ENCODE results near the gene STK11. TPM values are rescaled to one million over a fixed set of nuclear protein-coding genes. Genes with fewer than 3 reads are reported as not detected.

Gene STK11
- total RNA-seq, 1 donor from 2014 or later: 64.9 TPM

DNA sequence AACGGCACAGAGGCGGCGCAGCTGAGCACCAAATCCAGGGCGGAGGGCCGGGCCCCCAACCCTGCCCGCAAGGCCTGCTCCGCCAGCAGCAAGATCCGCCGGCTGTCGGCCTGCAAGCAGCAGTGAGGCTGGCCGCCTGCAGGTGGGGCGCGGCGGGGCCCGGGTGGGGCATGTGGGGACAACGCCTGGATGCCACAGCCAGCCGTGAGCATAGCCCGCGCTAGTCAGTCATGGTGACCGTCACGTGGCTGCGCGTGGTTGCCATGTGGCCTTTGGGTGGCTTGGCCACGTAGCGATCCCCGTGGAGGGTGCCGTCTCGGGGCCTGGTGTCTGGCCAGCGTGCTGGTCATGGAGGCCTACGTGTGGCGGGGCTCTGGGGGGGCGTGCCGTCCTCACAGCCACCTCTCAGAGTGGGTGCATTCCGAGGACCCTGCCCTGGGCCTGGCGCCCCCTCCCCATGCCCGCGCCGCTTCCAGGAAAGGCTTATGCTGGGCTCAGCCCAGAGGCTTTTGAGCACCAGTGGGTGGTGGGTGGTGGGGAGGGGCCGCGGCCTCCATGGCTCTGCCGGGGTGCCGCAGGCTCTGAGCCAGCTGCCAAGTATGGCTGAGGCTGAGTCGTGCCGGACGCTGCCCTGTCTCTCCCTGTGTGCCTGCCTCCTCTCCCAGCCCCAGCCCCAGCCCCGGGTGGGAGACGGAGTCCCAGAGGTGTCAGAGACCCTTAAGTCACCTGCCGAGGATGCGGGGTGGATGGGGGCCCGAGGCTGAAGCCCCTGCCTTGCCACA lies 21.1 kb downstream of the STK11 start:
- DNase-seq: no peak

DNA sequence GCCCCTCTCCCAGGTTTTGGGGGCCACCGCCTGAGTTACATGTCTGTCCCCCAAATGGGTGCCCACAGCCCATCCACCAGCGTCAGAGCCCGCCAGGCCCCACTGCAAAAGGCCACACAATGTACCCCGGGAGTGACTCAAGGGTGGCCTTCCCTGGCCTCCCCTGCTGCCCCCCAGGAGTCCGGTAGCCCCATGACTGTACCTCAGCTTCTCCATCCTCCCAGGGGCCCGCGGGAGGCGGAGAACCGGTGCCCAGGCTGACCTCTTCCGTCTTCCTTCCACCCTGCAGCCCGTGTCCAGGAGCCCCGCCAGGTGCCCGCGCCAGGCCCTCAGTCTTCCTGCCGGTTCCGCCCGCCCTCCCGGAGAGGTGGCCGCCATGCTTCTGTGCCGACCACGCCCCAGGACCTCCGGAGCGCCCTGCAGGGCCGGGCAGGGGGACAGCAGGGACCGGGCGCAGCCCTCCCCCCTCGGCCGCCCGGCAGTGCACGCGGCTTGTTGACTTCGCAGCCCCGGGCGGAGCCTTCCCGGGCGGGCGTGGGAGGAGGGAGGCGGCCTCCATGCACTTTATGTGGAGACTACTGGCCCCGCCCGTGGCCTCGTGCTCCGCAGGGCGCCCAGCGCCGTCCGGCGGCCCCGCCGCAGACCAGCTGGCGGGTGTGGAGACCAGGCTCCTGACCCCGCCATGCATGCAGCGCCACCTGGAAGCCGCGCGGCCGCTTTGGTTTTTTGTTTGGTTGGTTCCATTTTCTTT lies 21.9 kb downstream of the STK11 start:
- no peak for DNase-seq

DNA sequence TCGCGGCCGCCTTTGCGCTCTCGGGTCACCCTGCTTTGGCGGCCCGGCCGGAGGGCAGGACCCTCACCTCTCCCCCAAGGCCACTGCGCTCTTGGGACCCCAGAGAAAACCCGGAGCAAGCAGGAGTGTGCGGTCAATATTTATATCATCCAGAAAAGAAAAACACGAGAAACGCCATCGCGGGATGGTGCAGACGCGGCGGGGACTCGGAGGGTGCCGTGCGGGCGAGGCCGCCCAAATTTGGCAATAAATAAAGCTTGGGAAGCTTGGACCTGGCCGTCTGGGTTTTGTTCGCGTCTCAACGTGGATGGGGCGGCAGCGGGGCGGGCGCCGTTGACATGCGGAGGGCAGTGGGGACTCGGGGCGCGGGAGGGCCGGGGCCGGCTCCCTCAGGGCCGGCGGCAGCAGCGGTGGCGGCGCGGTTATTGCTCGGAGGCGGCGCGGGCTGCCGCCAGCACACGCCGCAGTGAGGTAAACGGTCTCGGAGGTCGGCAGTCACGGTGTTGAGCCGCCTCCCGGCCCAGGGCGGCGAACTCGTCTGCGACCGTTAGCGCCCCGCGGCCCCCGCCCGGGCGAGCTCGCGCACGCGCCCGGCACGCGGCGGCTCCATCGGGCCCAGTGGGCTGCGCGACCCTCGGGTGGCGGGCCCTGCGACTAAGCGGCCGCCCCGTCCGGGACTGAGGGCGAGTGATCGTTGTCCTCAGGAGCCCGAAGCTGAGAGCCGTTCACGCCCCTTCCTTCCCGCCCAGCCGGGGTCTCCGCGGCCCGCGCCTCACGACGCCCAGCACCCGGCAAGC lies 22.8 kb downstream of the STK11 start:
- no peak for DNase-seq

DNA sequence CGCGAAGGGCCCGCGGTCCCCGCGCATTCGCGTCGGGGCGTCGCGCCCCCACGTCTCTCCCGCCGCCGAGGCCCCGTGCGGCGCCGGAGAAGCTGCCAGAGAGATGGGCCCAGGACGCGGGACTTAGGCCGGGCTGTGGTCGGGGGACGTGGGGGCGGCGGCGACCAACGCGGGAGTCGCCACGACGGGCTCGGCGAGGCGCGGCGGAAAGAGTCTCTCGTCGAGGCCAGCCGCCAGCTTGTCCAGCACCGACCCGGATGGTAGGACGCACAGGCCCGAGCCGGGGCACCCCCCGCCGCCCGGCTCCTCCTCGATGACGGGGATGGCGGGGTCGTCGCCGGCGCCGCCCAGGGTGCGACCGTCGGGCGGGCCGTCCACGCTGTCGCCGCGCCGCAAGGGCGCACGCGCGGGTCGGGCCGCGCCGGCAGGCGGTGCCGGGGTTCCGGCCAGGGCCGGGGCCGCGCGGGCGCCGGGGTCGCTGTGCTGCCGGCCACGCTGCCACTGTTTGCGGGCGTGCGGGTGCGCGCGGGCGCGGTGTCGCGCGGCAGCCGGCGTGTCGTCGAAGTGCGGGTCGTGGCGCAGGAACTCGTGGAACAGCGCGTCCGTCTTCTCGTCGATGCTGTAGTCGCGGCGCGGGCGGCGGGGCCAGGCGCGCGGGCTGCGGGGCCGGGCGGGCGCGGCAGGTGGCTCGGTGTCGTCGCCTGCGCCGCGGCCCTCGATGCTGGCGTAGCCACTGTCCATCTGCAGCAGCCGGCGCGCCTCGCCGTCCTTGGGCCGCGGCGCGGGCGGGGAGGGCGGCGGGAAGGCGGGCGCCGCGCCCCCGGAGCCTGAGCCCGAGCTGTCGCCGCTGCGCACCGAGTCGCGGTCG lies 23.7 kb downstream of the STK11 start:
- DNase-seq: no peak

DNA sequence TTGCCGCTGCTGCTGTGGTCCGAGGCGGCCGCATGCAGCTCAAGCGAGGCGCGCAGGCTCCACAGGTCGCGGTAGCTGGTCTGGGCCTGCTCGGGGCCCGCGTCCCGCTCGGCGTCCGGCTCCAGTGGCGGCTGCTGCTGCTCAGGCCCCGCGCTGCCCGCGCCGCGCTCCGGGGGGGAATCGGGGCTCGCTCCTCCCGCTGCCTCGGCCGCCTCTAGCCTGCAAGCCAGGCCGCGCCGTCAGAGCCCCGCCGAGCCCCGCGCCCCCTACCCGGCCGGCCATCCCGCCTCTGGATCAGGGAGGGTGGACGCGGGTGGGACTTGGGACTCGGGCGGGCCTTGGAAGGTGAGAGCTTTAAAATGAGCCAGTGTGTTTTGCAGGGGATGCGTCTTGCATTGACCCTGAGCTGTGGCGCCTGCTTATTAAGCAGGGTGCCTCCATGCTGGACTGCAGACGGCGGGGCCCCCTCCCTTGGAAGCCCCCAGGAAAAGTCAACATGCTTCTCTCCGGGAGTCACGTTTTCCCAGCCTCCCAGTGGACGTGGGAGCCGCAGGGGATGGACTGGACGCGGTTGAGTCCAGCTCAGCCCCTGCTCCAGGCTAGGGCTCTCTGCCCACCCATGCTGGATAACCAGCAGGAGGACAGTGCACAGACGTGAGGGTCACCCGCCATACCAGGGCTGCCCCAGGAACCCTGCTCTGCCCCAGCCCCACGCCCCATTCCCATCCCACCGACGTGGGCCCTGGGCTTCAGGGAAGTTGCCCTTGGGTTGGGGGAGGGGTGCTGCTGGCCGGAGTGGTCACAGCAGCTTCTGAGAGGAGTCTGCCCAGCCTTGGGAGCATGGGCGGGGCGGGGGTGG lies 24.6 kb downstream of the STK11 start:
- DNase-seq: no peak

DNA sequence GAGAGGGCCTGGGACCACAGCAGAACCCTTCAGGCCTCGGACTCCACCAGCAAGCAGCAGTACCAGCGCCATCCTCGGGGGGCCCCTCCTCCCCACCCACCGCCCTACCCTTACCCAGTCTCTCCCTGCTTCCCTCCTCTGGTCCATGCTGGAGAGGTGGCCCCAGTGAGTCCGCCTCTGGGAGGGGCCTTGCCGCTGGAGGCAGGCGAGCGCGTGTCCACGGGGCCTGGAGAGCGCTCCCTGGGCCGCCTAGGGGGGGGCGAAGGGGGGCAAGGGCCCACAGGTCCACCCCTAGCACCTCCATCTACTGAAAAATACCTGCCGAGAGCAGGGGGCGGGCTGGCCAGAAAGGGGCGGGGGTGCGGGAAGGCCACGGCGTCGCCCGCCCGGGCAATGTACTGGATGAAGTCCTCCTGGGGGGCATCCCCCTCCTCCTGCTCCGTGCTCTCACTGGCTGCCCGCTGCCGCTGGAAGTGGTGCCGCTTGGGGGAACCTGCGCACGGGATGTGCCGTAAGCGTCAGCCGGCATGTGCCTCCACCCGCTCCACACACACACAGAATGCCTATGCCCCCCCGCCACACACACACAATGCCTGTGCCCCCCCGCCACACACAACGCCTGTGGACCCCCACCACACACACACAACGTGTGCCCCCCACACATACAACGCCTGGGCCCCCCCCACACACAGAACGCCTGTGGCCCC lies 25.4 kb downstream of the STK11 start:
- no peak for DNase-seq

DNA sequence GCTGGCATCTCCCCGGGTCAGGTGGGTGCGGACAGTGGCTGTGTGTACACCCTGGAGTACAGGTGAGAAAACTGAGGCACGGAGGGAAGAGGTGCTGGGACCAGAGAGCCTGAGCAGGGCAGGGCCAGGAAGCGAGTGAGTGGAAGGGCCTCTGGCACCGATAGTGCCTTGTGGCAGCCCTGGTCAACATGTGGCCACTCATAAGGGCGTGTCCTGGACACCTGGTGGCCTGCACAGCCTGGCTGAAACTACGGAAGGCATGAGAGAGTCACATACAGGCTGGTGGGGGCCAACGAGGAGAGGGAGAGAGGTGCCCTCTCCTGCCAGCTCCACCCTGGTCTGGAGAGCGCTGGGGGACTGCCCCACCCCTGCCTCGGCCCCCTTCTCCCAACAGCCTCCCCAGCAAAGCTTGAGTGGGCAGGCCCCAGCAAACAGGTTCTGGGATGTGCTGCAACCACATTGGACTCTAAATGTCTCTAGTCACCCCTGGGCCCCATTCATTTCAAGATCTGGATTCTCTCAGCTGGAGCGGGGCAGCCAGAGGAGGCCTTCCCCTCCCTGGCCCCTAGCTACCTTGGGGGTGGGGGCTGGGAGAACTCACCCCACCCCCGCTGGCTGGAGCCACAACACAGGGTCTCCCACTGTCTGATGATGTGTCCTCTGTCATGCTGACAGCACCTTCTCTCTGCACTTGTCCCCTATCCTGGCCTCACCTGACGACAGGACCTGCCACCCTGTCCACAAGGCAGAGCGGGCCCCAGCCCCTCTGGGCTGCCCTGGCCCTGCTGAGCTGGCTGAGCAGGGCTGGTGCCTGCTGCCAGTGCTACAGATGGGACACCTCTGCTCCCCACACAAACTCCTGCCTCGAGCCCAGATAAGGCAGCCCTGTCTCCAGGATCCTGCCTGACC lies 26.4 kb downstream of the STK11 start:
- DNase-seq: peak; percentile 67

DNA sequence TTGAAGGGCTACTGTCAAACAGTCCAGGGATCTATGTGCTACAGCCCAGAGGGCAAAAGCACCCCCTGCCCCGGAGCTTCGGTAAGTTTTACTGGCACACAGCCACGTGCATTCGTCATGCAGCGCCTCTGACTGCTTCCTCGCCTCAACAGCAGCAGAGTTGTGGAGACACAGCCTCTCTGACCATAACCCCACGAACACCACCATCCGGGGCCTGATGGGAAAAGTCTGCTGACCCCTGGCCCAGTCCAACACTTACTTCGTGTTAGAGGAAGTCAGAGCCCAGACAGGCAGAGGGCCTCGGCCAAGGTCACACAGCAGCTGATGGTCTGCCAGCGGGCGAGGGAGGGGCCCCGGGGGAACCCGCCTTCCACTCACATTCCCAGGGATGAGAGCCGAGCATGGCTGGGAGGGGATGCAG lies 27.1 kb downstream of the STK11 start:
- peak; percentile 71 for DNase-seq

DNA sequence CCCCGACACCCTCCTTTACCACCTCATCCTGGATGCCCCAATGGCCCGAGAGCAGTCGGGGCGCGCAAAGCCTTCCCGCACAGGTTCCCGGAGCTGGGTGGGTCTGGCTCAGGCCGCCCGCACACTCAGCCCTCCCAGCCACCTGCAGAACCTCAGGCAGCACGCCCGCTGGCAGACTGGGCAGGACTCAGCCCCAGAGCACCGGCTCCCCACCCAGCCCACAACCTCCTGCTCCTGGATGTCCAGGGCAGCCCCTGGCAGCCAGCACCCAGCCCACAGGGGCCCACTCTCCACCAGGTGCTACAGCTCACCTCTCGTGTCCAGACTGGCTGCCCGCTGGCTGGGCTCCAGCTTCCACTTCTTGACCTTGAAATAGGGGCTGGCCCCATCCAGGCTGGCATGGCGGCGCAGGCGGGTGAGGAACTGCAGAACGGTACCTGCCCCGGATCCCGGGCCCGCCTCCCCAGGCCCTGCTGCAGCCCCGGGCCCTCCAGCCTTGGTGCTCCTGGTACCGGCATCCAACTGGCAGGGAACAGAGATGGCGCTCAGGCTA lies 27.6 kb downstream of the STK11 start:
- no peak for DNase-seq

DNA sequence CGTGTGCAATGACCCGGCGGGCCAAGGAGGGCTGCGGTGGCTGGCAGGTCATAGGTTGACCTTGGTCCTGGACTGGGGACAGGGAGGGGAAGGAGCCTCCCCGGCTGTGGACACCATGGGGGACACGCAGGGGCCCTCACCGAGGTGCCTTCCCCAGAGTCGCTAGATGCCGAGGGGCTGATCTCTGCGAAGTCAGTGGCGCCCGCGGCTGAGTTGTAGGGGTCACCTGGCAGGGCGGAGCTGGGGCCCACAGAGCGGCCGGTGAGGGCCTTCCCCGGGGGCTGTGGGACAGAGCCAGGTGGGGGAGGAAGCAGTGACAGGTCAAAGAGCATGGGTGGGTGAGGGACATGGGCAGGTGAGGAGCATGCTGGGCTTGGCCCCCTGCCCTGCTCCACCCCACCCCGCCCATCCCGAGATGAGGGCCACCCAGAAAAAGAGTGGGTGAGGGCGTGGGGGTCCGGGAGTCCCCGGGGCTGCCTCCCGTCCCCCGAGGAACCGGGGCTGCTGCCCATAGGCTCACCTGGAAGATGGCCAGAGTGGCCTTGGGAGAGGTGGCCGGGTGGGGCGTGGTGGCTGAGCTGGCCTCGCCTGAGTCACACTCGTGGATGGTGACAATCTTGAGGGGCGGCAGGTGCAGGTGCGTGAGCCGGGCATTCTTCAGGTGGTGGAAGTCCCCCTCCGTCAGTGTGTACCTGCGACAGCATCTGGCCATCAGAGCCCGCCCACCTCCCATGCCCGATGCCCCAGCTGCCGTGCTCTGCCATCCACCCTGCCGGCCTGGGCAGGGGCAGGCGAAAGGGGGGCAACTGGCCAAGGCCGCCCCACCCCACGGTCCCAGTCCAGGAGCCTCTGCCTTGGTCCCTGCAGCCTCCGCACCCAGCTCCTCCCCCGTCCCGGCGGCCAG lies 28.7 kb downstream of the STK11 start:
- no peak for DNase-seq

DNA sequence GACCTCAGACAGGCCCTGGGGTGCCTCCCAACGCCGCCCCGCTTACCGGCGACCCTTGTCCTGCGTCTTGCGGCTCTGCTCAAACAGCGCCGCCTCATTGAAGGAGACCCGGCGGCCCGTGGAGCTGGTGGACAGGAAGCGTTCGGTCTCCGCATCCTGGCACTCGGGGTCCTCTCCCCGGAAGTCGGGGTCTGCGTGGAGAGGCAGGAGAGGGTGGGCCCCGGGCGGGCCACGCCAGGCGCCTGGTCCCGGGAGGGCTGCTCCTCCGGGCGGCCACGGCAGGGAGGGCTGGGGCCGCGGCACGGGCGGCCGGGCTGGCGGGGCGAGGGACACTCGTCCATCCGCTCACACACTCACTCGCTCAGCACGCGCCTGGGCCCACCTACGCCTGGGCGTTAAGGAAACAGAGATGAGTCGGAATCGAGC lies 29.4 kb downstream of the STK11 start:
- DNase-seq: no peak

DNA sequence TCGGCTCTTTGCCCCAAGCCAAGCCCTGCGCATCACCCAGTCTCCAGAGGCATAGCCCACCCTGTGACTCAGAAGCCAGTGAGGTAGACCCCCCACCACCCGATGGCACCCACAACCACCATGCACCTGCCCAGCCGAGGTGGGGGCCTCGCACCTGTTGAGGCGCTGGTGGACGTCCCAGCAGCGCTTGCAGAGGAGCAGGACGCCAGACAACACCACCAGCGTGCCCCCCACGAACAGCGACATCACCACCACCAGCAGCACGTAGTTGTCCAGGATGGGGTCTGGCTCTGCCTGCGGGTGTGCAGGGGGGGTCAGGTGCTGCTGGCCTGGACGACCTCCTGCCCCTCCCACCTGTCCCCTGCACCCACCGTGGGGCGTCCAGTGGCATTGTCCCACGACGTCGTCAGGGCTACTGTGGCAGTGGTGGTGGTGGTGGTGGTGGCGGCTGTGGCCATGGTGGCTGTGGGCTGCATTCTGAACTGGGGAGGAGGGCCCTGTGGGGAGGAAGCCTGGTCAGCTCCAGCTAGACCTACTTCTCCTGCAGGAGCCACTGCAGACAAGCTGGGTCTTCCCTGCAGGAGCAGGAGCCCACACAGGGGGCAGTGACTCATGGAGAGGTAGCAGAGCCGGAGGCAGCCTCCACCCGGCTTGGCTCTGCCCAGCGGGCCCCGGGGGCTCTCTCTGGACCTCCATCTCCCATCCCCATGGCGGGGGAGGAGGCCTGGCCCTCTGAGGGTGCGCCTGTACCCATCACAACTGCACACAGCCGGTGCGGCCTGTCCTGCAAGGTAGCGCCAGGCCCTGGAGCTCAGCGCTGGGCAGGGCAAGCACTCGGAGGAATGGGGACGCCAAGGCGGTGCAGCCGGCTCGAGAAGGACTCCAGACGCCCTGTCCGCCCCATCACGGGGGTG lies 30.3 kb downstream of the STK11 start:
- no peak for DNase-seq

DNA sequence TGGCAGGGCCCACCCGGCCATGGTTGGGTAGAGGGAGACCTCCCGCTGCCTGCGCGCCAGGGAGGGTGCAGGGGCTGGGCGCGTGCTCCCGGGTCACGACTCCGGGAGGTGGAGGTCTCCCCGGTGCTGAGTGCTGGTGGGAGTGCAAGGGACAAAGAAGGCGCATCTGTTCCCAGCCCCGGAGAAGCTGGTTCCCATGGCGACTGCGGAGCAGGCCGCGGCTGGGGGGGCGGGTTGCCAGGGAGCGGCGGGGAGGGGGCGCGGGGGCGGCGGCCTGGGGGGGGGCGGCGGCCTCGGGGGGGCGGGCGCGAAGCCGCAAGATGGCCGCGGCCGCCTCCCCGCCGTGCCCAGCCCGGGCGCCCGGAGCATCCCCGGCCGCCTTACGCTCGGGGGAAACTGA lies 31.0 kb downstream of the STK11 start:
- no peak for DNase-seq

DNA sequence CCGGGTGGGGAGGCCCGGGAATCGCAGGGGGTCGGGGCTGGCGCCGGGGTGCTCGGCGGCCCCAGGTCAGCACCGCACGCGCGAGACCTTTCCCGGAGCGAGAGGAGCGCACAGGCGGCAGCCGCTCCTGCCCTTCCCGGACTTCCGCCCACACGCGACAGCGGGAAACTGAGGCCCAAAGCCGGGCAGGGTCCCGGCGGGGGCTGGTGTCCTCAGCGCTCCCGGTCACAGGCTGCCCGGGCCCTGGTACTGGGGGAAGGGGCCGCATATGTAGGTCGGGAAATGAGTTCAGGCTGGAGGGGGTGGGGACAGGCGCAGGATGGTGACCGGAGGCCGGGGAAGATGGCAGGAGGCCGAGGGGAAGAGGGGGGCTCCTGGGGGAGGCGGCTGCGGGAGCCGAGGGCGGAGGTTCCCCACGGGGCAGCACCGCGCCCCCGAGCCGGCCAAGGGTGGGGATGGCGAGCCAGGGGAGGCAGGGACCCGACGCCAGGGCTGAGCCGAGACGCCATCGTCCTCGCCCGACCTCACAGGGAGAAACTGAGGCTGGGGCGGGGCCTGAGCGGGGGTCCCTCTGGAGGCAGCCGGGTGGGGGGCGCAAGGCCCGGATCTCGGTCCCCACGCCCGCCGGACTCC lies 31.6 kb downstream of the STK11 start:
- DNase-seq: no peak

DNA sequence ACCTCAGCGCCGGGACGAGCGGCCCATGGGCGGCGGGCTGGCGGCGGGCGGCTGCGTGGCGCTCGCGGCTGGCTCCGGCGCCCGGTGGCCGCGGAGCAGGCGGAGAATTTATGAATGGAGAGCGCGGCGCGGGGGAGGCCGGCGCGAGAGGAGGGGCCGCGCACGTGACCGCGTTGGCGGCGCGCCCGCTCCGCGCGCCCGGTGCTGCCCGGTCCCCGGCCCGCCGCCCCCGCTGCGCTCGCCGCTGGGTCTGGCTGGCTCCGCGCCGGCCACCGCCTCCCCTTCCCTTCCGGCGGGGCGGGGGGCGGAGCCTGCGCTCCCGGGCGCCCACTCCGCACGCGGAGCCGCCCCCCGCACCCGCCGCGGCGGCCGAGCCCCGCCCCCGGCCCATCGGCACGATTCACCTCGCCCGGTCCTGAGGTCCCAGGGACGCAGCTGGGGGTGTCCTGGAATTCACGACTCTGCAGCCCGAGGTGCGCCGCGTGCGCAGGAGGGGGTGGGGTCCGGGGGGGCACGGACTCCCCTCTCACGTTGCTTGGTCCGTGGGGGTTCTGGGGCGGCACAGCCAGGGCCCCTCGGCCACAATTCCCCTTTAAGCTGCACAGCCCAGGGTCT lies 32.3 kb downstream of the STK11 start, which contains the start of gene CBARP:
Gene CBARP (minus strand): TSS at position 252 of the 615 bp plus-strand sequence. CDS start 1,905 bp downstream, outside the sequence.
- peak; percentile 67 for DNase-seq
